Measurements from ENCODE around the gene TLX1.

The TLX1 gene

GRCh38 chr10:101164020-101164419 lies 32.9 kb downstream of the TLX1 start:
- TF ChIP-seq MAX (IDR thresholded peaks at IDR 0.05) = no peak
- no peak for TF ChIP-seq USF1 (IDR thresholded peaks at IDR 0.05)
- no peak for TF ChIP-seq CREB1 (IDR thresholded peaks at IDR 0.05; ENCODE audit: low read depth)
- no peak for TF ChIP-seq TCF12 (IDR thresholded peaks at IDR 0.05; ENCODE audit: low read depth)
- TF ChIP-seq CEBPB (IDR thresholded peaks at IDR 0.05) = no peak
- no peak for TF ChIP-seq TEAD4 (IDR thresholded peaks at IDR 0.05)
- no peak for TF ChIP-seq RAD21 (IDR thresholded peaks at IDR 0.05; ENCODE audit: low read depth)
- no peak for TF ChIP-seq YY1 (IDR thresholded peaks at IDR 0.05; ENCODE audit: low read depth)
- no peak for TF ChIP-seq TAF1 (IDR thresholded peaks at IDR 0.05; ENCODE audit: low read depth)
- no peak for TF ChIP-seq FOXM1 (IDR thresholded peaks at IDR 0.05; ENCODE audit: borderline replicate concordance, low read depth)
- no peak for TF ChIP-seq REST (IDR thresholded peaks at IDR 0.05; ENCODE audit: low read depth)
- TF ChIP-seq ZBTB7A (IDR thresholded peaks at IDR 0.05; ENCODE audit: low read depth) = no peak
- no peak for TF ChIP-seq EGR1 (IDR thresholded peaks at IDR 0.05)
- no peak for TF ChIP-seq NFIC (IDR thresholded peaks at IDR 0.05)
- TF ChIP-seq EP300 (IDR thresholded peaks at IDR 0.05; ENCODE audit: borderline replicate concordance) = no peak

GRCh38 chr10:101165736-101166135 lies 34.6 kb downstream of the TLX1 start:
- TF ChIP-seq TAF1 (IDR thresholded peaks at IDR 0.05; ENCODE audit: low read depth) = no peak
- no peak for TF ChIP-seq RAD21 (IDR thresholded peaks at IDR 0.05; ENCODE audit: low read depth)
- no peak for TF ChIP-seq TEAD4 (IDR thresholded peaks at IDR 0.05)
- TF ChIP-seq TCF12 (IDR thresholded peaks at IDR 0.05; ENCODE audit: low read depth) = no peak
- no peak for TF ChIP-seq NFIC (IDR thresholded peaks at IDR 0.05)
- TF ChIP-seq MAX (IDR thresholded peaks at IDR 0.05) = no peak
- no peak for TF ChIP-seq ZBTB7A (IDR thresholded peaks at IDR 0.05; ENCODE audit: low read depth)
- no peak for TF ChIP-seq EP300 (IDR thresholded peaks at IDR 0.05; ENCODE audit: borderline replicate concordance)
- no peak for TF ChIP-seq FOXM1 (IDR thresholded peaks at IDR 0.05; ENCODE audit: borderline replicate concordance, low read depth)
- no peak for TF ChIP-seq YY1 (IDR thresholded peaks at IDR 0.05; ENCODE audit: low read depth)
- no peak for TF ChIP-seq USF1 (IDR thresholded peaks at IDR 0.05)
- TF ChIP-seq CEBPB (IDR thresholded peaks at IDR 0.05) = no peak
- no peak for TF ChIP-seq EGR1 (IDR thresholded peaks at IDR 0.05)
- TF ChIP-seq CREB1 (IDR thresholded peaks at IDR 0.05; ENCODE audit: low read depth) = no peak
- no peak for TF ChIP-seq REST (IDR thresholded peaks at IDR 0.05; ENCODE audit: low read depth)

GRCh38 chr10:101166430-101166829 lies 35.3 kb downstream of the TLX1 start:
- TF ChIP-seq YY1 (IDR thresholded peaks at IDR 0.05; ENCODE audit: low read depth) = no peak
- TF ChIP-seq REST (IDR thresholded peaks at IDR 0.05; ENCODE audit: low read depth) = no peak
- TF ChIP-seq NFIC (IDR thresholded peaks at IDR 0.05) = no peak
- TF ChIP-seq CREB1 (IDR thresholded peaks at IDR 0.05; ENCODE audit: low read depth) = no peak
- no peak for TF ChIP-seq ZBTB7A (IDR thresholded peaks at IDR 0.05; ENCODE audit: low read depth)
- TF ChIP-seq TCF12 (IDR thresholded peaks at IDR 0.05; ENCODE audit: low read depth) = no peak
- no peak for TF ChIP-seq TAF1 (IDR thresholded peaks at IDR 0.05; ENCODE audit: low read depth)
- TF ChIP-seq CEBPB (IDR thresholded peaks at IDR 0.05) = no peak
- no peak for TF ChIP-seq RAD21 (IDR thresholded peaks at IDR 0.05; ENCODE audit: low read depth)
- no peak for TF ChIP-seq TEAD4 (IDR thresholded peaks at IDR 0.05)
- no peak for TF ChIP-seq MAX (IDR thresholded peaks at IDR 0.05)
- no peak for TF ChIP-seq EP300 (IDR thresholded peaks at IDR 0.05; ENCODE audit: borderline replicate concordance)
- no peak for TF ChIP-seq USF1 (IDR thresholded peaks at IDR 0.05)
- TF ChIP-seq EGR1 (IDR thresholded peaks at IDR 0.05) = no peak
- TF ChIP-seq FOXM1 (IDR thresholded peaks at IDR 0.05; ENCODE audit: borderline replicate concordance, low read depth) = no peak

Measured in Ishikawa (cell line).